HepG2 (cell line): ENCODE measurements around the gene ABCA2. TPM values are rescaled to one million over a fixed set of nuclear protein-coding genes. Genes with fewer than 3 reads are reported as not detected.
A peak's percentile ranks its signal among the peaks of the same experiment; 100 is the strongest.

Experiments used
- GABPB1 ChIP-seq: IDR thresholded peaks from 2 replicates; pipeline ENCODE4 v1.6.1; 2016; ENCODE audit warnings: mild to moderate bottlenecking, missing genetic modification reagents, moderate library complexity, missing compliant biosample characterization
- KDM2A ChIP-seq: sonication (generic); formaldehyde crosslinking; IDR thresholded peaks from 2 replicates; pipeline ENCODE4 v1.4.0; 2020; ENCODE audit warnings: low read depth, missing genetic modification reagents, borderline replicate concordance
- KDM5B ChIP-seq: sonication (generic); formaldehyde crosslinking; IDR thresholded peaks from 2 replicates; pipeline ENCODE4 v1.4.0; 2020; ENCODE audit warnings: missing genetic modification reagents, mild to moderate bottlenecking, borderline replicate concordance
- MEF2D ChIP-seq: sonication (generic); formaldehyde crosslinking; IDR thresholded peaks from 2 replicates; pipeline ENCODE4 v1.5.1; 2020; ENCODE audit warnings: mild to moderate bottlenecking, missing genetic modification reagents
- MTF2 ChIP-seq: sonication (generic); formaldehyde crosslinking; IDR thresholded peaks from 2 replicates; pipeline ENCODE4 v1.5.0; 2020; ENCODE audit warnings: missing genetic modification reagents, borderline replicate concordance
- RORA ChIP-seq: sonication (generic); formaldehyde crosslinking; IDR thresholded peaks from 2 replicates; pipeline ENCODE4 v1.5.0; 2020; ENCODE audit warnings: mild to moderate bottlenecking, missing genetic modification reagents, moderate library complexity
- TAF1 ChIP-seq: sonication (generic); formaldehyde crosslinking; IDR thresholded peaks from 2 replicates; pipeline ENCODE4 v1.4.0; 2020; ENCODE audit warnings: missing genetic modification reagents
- TEAD3 ChIP-seq: optimal IDR thresholded peaks from 2 replicates; pipeline ENCODE3; 2016; ENCODE audit warnings: borderline replicate concordance
- ZBTB42 ChIP-seq: sonication (generic); formaldehyde crosslinking; IDR thresholded peaks from 2 replicates; pipeline ENCODE4 v1.5.0; 2020; ENCODE audit warnings: mild to moderate bottlenecking, missing genetic modification reagents
- ZNF292 ChIP-seq: sonication (generic); formaldehyde crosslinking; IDR thresholded peaks from 2 replicates; pipeline ENCODE4 v1.8.1; 2022; ENCODE audit warnings: mild to moderate bottlenecking, low read depth, missing genetic modification reagents, borderline replicate concordance
- ZNF34 ChIP-seq: sonication (generic); formaldehyde crosslinking; IDR thresholded peaks from 2 replicates; pipeline ENCODE4 v1.4.0; 2020; ENCODE audit warnings: mild to moderate bottlenecking, missing genetic modification reagents, borderline replicate concordance
- ZNF44 ChIP-seq: sonication (generic); formaldehyde crosslinking; IDR thresholded peaks from 2 replicates; pipeline ENCODE4 v1.5.1; 2020; ENCODE audit warnings: mild to moderate bottlenecking, missing genetic modification reagents
- polyA plus RNA-seq, 8 experiments: library from polyadenylated mRNA; depleted of rRNA in 3 of 8; stranded (reverse) in 7 of 8; unstranded in 1 of 8; fragments of >200 nt; fragmentation: Illumina TruSeq in 4 of 8; extraction: Trizol in 4 of 8; gene quantifications; 2 replicates each; pipeline versions ENCODE4 v1.2.1 to v1.2.3, GENCODE V29; 2011 to 2016; ENCODE audit warnings: low read depth in 4 of 8, missing spikeins in 1 of 8, mixed read lengths in 1 of 8; ENCODE audit not compliant: insufficient read depth in 1 of 8
- total RNA-seq, 5 experiments: library from RNA; depleted of rRNA; stranded (reverse); fragments of >200 nt; fragmentation: Illumina TruSeq; extraction: Trizol; gene quantifications; 2 replicates each; pipeline ENCODE4 v1.2.3, GENCODE V29; 2016; ENCODE audit warnings: low read depth in 1 of 5
- TF ChIP-seq, protein P1 (sequence below): sonication (generic); formaldehyde crosslinking; IDR thresholded peaks from 2 replicates; pipeline ENCODE4 v1.4.0; 2020; ENCODE audit warnings: mild to moderate bottlenecking, missing genetic modification reagents
- TF ChIP-seq, protein P2 (sequence below): sonication (generic); formaldehyde crosslinking; IDR thresholded peaks from 2 replicates; pipeline ENCODE4 v1.4.0; 2020; ENCODE audit warnings: missing genetic modification reagents
- TF ChIP-seq, protein P3 (sequence below): sonication (generic); formaldehyde crosslinking; IDR thresholded peaks from 2 replicates; pipeline ENCODE4 v1.4.0; 2020; ENCODE audit warnings: missing genetic modification reagents, borderline replicate concordance
- TF ChIP-seq, protein P4 (sequence below): IDR thresholded peaks from 2 replicates; pipeline ENCODE4 v1.6.1; 2018; ENCODE audit warnings: missing genetic modification reagents, mild to moderate bottlenecking, missing compliant biosample characterization

ABCA2 gene
- total and polyA plus RNA-seq, 2 of the 13 experiments (the other 11 are each of a cell fraction or from before 2014, with no cell fraction given) = 2.9 to 19.2 TPM

DNA sequence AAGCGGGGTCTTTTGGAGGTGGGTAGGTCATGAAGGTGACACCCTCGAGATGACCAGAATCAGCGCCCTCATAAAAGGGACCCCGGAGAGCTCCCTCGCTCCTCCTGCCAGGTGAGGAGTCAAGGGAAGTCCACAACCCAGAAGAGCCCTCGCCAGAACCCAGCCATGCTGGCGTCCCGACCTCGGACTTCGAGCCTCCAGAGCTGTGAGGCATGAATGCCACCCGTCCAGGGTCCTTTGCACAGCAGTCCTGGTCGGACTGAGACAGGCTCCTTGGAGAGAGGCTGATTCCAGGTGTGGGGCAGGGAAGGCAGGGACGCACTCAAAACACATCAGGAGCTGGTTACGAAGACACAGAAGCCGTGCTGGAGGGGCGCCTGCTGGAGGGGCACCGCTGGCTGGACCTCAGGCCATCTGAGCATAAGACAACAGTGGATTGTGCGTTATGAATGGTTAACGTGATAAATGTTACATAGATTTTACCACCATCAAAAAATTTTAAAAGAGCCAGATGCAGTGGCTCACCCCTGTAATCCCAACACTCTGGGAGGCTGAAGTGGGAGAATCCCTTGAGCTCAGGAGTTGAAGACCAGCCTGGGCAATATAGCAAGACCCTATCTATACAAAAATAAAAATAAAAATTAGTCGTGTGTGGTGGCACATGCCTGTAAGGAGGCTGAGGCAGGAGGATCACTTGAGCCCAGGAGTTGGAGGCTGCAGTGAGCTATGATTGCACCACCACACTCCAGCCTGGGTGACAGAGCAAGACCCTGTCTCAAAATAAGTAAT is 26.0 kb downstream of the ABCA2 start (continued):
- TF ChIP-seq MTF2 (no peak), ZBTB42 (no peak), RORA (CRISPR knock-in tag) (no peak), GABPB1 (CRISPR knock-in tag) (no peak; the same call in 1 of the 2 replicates), MEF2D (CRISPR knock-in tag) (no peak), ZNF44 (CRISPR knock-in tag) (no peak), KDM2A (CRISPR knock-in tag) (peak; percentile 41; the same call in 1 of the 2 replicates), KDM5B (CRISPR knock-in tag) (0 out of 2 replicates have a peak, but pooled peaks have one; percentile 35), ZNF292 (CRISPR knock-in tag) (no peak), TAF1 (0 out of 2 replicates have a peak, but pooled peaks have one; percentile 19), ZNF34 (no peak), TEAD3 (CRISPR knock-in tag) (peak; percentile 55)
- TF ChIP-seq, protein P1, sequence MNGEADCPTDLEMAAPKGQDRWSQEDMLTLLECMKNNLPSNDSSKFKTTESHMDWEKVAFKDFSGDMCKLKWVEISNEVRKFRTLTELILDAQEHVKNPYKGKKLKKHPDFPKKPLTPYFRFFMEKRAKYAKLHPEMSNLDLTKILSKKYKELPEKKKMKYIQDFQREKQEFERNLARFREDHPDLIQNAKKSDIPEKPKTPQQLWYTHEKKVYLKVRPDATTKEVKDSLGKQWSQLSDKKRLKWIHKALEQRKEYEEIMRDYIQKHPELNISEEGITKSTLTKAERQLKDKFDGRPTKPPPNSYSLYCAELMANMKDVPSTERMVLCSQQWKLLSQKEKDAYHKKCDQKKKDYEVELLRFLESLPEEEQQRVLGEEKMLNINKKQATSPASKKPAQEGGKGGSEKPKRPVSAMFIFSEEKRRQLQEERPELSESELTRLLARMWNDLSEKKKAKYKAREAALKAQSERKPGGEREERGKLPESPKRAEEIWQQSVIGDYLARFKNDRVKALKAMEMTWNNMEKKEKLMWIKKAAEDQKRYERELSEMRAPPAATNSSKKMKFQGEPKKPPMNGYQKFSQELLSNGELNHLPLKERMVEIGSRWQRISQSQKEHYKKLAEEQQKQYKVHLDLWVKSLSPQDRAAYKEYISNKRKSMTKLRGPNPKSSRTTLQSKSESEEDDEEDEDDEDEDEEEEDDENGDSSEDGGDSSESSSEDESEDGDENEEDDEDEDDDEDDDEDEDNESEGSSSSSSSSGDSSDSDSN (CRISPR knock-in tag) = no peak; the same call in 1 of the 2 replicates
- TF ChIP-seq, protein P2, sequence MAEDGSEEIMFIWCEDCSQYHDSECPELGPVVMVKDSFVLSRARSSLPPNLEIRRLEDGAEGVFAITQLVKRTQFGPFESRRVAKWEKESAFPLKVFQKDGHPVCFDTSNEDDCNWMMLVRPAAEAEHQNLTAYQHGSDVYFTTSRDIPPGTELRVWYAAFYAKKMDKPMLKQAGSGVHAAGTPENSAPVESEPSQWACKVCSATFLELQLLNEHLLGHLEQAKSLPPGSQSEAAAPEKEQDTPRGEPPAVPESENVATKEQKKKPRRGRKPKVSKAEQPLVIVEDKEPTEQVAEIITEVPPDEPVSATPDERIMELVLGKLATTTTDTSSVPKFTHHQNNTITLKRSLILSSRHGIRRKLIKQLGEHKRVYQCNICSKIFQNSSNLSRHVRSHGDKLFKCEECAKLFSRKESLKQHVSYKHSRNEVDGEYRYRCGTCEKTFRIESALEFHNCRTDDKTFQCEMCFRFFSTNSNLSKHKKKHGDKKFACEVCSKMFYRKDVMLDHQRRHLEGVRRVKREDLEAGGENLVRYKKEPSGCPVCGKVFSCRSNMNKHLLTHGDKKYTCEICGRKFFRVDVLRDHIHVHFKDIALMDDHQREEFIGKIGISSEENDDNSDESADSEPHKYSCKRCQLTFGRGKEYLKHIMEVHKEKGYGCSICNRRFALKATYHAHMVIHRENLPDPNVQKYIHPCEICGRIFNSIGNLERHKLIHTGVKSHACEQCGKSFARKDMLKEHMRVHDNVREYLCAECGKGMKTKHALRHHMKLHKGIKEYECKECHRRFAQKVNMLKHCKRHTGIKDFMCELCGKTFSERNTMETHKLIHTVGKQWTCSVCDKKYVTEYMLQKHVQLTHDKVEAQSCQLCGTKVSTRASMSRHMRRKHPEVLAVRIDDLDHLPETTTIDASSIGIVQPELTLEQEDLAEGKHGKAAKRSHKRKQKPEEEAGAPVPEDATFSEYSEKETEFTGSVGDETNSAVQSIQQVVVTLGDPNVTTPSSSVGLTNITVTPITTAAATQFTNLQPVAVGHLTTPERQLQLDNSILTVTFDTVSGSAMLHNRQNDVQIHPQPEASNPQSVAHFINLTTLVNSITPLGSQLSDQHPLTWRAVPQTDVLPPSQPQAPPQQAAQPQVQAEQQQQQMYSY = no peak
- TF ChIP-seq, protein P3, sequence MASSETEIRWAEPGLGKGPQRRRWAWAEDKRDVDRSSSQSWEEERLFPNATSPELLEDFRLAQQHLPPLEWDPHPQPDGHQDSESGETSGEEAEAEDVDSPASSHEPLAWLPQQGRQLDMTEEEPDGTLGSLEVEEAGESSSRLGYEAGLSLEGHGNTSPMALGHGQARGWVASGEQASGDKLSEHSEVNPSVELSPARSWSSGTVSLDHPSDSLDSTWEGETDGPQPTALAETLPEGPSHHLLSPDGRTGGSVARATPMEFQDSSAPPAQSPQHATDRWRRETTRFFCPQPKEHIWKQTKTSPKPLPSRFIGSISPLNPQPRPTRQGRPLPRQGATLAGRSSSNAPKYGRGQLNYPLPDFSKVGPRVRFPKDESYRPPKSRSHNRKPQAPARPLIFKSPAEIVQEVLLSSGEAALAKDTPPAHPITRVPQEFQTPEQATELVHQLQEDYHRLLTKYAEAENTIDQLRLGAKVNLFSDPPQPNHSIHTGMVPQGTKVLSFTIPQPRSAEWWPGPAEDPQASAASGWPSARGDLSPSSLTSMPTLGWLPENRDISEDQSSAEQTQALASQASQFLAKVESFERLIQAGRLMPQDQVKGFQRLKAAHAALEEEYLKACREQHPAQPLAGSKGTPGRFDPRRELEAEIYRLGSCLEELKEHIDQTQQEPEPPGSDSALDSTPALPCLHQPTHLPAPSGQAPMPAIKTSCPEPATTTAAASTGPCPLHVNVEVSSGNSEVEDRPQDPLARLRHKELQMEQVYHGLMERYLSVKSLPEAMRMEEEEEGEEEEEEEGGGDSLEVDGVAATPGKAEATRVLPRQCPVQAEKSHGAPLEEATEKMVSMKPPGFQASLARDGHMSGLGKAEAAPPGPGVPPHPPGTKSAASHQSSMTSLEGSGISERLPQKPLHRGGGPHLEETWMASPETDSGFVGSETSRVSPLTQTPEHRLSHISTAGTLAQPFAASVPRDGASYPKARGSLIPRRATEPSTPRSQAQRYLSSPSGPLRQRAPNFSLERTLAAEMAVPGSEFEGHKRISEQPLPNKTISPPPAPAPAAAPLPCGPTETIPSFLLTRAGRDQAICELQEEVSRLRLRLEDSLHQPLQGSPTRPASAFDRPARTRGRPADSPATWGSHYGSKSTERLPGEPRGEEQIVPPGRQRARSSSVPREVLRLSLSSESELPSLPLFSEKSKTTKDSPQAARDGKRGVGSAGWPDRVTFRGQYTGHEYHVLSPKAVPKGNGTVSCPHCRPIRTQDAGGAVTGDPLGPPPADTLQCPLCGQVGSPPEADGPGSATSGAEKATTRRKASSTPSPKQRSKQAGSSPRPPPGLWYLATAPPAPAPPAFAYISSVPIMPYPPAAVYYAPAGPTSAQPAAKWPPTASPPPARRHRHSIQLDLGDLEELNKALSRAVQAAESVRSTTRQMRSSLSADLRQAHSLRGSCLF (CRISPR knock-in tag) = no peak
- TF ChIP-seq, protein P4, sequence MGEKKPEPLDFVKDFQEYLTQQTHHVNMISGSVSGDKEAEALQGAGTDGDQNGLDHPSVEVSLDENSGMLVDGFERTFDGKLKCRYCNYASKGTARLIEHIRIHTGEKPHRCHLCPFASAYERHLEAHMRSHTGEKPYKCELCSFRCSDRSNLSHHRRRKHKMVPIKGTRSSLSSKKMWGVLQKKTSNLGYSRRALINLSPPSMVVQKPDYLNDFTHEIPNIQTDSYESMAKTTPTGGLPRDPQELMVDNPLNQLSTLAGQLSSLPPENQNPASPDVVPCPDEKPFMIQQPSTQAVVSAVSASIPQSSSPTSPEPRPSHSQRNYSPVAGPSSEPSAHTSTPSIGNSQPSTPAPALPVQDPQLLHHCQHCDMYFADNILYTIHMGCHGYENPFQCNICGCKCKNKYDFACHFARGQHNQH (CRISPR knock-in tag) = no peak
